ENCODE data around the gene IRX1. TPM values are rescaled to one million over a fixed set of nuclear protein-coding genes. Genes with fewer than 3 reads are reported as not detected.

IRX1 gene
- total RNA-seq, result 0.41 TPM

- peak in 1 of 2 donors; percentile 53 for DNase-seq (ENCODE audit: low spot score in 2 of 2)
- no peak for FAIRE-seq
Measured at GRCh38 chr5:3595006-3595961, at the start of gene IRX1. Gene IRX1, plus strand, starts transcription at chr5:3595832. Its CDS starts 274 bp downstream, at chr5:3596106.

- DNase-seq (ENCODE audit: low spot score in 2 of 2) (no peak), FAIRE-seq (no peak)
Measured at GRCh38 chr5:3546028-3546427, 49.6 kb upstream of the IRX1 start.

- no peak for FAIRE-seq
- DNase-seq (ENCODE audit: low spot score in 2 of 2), result no peak
Measured at GRCh38 chr5:3564116-3564515, 31.5 kb upstream of the IRX1 start.

GRCh38 chr5:3564827-3565518, 30.7 kb upstream of the IRX1 start:
- FAIRE-seq (no peak), DNase-seq (ENCODE audit: low spot score in 2 of 2) (no peak)

- FAIRE-seq, result no peak
- no peak for DNase-seq (ENCODE audit: low spot score in 2 of 2)
Measured at GRCh38 chr5:3584724-3585531, 10.7 kb upstream of the IRX1 start.

GRCh38 chr5:3590161-3590966, 5.3 kb upstream of the IRX1 start:
- FAIRE-seq, result no peak

GRCh38 chr5:3590967-3591900, 4.4 kb upstream of the IRX1 start:
- no peak for FAIRE-seq
- no peak for DNase-seq (ENCODE audit: low spot score in 2 of 2)

More at GRCh38 chr5:3590161-3590966, 5.3 kb upstream of the IRX1 start:
- no peak for DNase-seq (ENCODE audit: low spot score in 2 of 2)

- FAIRE-seq, result no peak
Measured at GRCh38 chr5:3592298-3592697, 3.3 kb upstream of the IRX1 start.

GRCh38 chr5:3593771-3594509, 1.7 kb upstream of the IRX1 start:
- no peak for FAIRE-seq

More at GRCh38 chr5:3592298-3592697, 3.3 kb upstream of the IRX1 start:
- DNase-seq (ENCODE audit: low spot score in 2 of 2), result no peak

GRCh38 chr5:3594510-3595005, 1.1 kb upstream of the IRX1 start:
- FAIRE-seq (no peak), DNase-seq (ENCODE audit: low spot score in 2 of 2) (peak in 1 of 2 donors; percentile 33)

More at GRCh38 chr5:3593771-3594509, 1.7 kb upstream of the IRX1 start:
- DNase-seq (ENCODE audit: low spot score in 2 of 2), result peak in 1 of 2 donors; percentile 20

GRCh38 chr5:3596261-3596825, 711 bp downstream of the IRX1 start:
- DNase-seq (ENCODE audit: low spot score in 2 of 2) (peak in 1 of 2 donors; percentile 22), FAIRE-seq (no peak)

- DNase-seq (ENCODE audit: low spot score in 2 of 2), result no peak
- FAIRE-seq, result no peak
Measured at GRCh38 chr5:3596857-3597166, 1.2 kb downstream of the IRX1 start.

GRCh38 chr5:3597167-3598007, 1.8 kb downstream of the IRX1 start:
- DNase-seq (ENCODE audit: low spot score in 2 of 2) (no peak), FAIRE-seq (no peak)

- FAIRE-seq, result no peak
Measured at GRCh38 chr5:3598207-3598606, 2.6 kb downstream of the IRX1 start.

GRCh38 chr5:3598769-3599211, 3.2 kb downstream of the IRX1 start:
- DNase-seq (ENCODE audit: low spot score in 2 of 2) (peak in 1 of 2 donors; percentile 17), FAIRE-seq (no peak)

More at GRCh38 chr5:3598207-3598606, 2.6 kb downstream of the IRX1 start:
- no peak for DNase-seq (ENCODE audit: low spot score in 2 of 2)
